Stimulated activated naive CD4-positive, alpha-beta T cell treated with Interleukin-2 at 50 U/mL for 16 hours (primary cell): ENCODE measurements around the gene CCP110.

Experiments used
- DNase-seq: peaks from one replicate; lab custom pipeline; 2025; lab: John Stamatoyannopoulos, UW

The CCP110 gene

GRCh38 chr16:19601083-19601976 is 77.6 kb downstream of the CCP110 start:
- DNase-seq, result no peak
